ENCODE measurements around the gene NCOA1. TPM values are rescaled to one million over a fixed set of nuclear protein-coding genes. Genes with fewer than 3 reads are reported as not detected.

The NCOA1 gene
- polyA plus RNA-seq (2013, experiment 1 of 4), result 17.6 TPM
- 19.3 TPM for polyA plus RNA-seq (2013, experiment 2 of 4)
- 14.3 TPM for polyA plus RNA-seq (2013, experiment 3 of 4)
- polyA plus RNA-seq (2013, experiment 4 of 4), result 16.4 TPM

GRCh38 chr2:24490690-24491541 lies at the start of gene NCOA1:
Gene NCOA1 (plus strand): TSS chr2:24491254. CDS start chr2:24658678, 167,424 bp downstream.
- H3K4me1 ChIP-seq (ENCODE audit: control insufficient read depth, insufficient read depth, low read length), result peaks cover 24% of the 10 kb centered on the region
- peaks cover 21% of the 10 kb centered on the region for H3K27me3 ChIP-seq (ENCODE audit: control insufficient read depth, insufficient read depth, low read length, poor library complexity, severe bottlenecking)
- H3K36me3 ChIP-seq (ENCODE audit: control insufficient read depth, insufficient read depth, low read length), result no peaks in the 10 kb centered on the region
- no peaks in the 10 kb centered on the region for H3K9me3 ChIP-seq (ENCODE audit: control insufficient read depth, low read length)
- peak within 1 kb of the TSS; percentile 69 for H3K27ac ChIP-seq (ENCODE audit: insufficient read depth, low read depth, low read length, poor library complexity, severe bottlenecking)
- WGBS, 2 experiments, result 0% methylated on average over 113 of the region's 113 CpGs
- peak within 1 kb of the TSS; percentile 76 for H3K4me3 ChIP-seq (ENCODE audit: insufficient read depth, low read depth, low read length)

GRCh38 chr2:24448797-24449196 lies 42.3 kb upstream of the NCOA1 start:
- Histone ChIP-seq H3K27me3 (ENCODE audit: control insufficient read depth, insufficient read depth, low read length, poor library complexity, severe bottlenecking) (no peaks in the 10 kb centered on the region), H3K9me3 (ENCODE audit: control insufficient read depth, low read length) (no peaks in the 10 kb centered on the region), H3K27ac (ENCODE audit: insufficient read depth, low read depth, low read length, poor library complexity, severe bottlenecking) (no peak overlapping the region), H3K4me1 (ENCODE audit: control insufficient read depth, insufficient read depth, low read length) (peaks cover 2% of the 10 kb centered on the region), H3K36me3 (ENCODE audit: control insufficient read depth, insufficient read depth, low read length) (no peaks in the 10 kb centered on the region), H3K4me3 (ENCODE audit: insufficient read depth, low read depth, low read length) (no peak overlapping the region)
- 90 to 95% methylated on average over 1 of the region's 1 CpG for WGBS, 2 experiments

DNA sequence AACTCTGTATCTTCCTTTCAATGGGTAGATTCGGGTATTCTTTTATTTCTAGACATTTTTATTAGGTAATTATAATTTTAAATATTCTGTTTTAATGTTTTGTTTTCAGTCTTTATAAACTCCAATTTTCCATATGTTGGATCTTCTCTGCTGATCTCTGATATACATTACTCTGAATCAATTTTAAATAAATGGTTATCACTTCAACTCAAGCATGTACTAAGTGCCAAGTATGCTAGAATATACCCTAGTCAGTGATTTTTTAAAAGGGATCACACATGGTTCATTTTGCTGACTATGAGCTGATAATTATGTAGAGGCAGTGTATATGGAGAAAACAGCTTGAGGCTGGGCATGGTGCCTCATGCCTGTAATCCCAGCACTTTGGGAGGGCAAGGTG lies 41.7 kb upstream of the NCOA1 start:
- H3K4me3 ChIP-seq (ENCODE audit: insufficient read depth, low read depth, low read length), result no peak overlapping the region
- WGBS, 2 experiments, result no CpG with 5 or more reads among the region's 1 CpG

GRCh38 chr2:24451805-24452501 lies 39.1 kb upstream of the NCOA1 start:
- Histone ChIP-seq H3K4me3 (ENCODE audit: insufficient read depth, low read depth, low read length) (no peak overlapping the region), H3K9me3 (ENCODE audit: control insufficient read depth, low read length) (no peaks in the 10 kb centered on the region), H3K27me3 (ENCODE audit: control insufficient read depth, insufficient read depth, low read length, poor library complexity, severe bottlenecking) (no peaks in the 10 kb centered on the region), H3K4me1 (ENCODE audit: control insufficient read depth, insufficient read depth, low read length) (peaks cover 11% of the 10 kb centered on the region), H3K36me3 (ENCODE audit: control insufficient read depth, insufficient read depth, low read length) (no peaks in the 10 kb centered on the region), H3K27ac (ENCODE audit: insufficient read depth, low read depth, low read length, poor library complexity, severe bottlenecking) (no peak overlapping the region)
- 90% methylated on average over 7 of the region's 7 CpGs for WGBS, 2 experiments

More for the DNA sequence above, 41.7 kb upstream of the NCOA1 start:
- H3K27ac ChIP-seq (ENCODE audit: insufficient read depth, low read depth, low read length, poor library complexity, severe bottlenecking), result no peak overlapping the region
- H3K36me3 ChIP-seq (ENCODE audit: control insufficient read depth, insufficient read depth, low read length), result no peaks in the 10 kb centered on the region
- no peaks in the 10 kb centered on the region for H3K27me3 ChIP-seq (ENCODE audit: control insufficient read depth, insufficient read depth, low read length, poor library complexity, severe bottlenecking)
- H3K9me3 ChIP-seq (ENCODE audit: control insufficient read depth, low read length), result no peaks in the 10 kb centered on the region
- H3K4me1 ChIP-seq (ENCODE audit: control insufficient read depth, insufficient read depth, low read length), result peaks cover 7% of the 10 kb centered on the region

- WGBS, 2 experiments, result 90 to 99% methylated on average over 4 of the region's 4 CpGs
- Histone ChIP-seq H3K4me3 (ENCODE audit: insufficient read depth, low read depth, low read length) (no peak overlapping the region), H3K27me3 (ENCODE audit: control insufficient read depth, insufficient read depth, low read length, poor library complexity, severe bottlenecking) (no peaks in the 10 kb centered on the region)
These were observed 38.6 kb upstream of the NCOA1 start for GRCh38 chr2:24452502-24452885.

DNA sequence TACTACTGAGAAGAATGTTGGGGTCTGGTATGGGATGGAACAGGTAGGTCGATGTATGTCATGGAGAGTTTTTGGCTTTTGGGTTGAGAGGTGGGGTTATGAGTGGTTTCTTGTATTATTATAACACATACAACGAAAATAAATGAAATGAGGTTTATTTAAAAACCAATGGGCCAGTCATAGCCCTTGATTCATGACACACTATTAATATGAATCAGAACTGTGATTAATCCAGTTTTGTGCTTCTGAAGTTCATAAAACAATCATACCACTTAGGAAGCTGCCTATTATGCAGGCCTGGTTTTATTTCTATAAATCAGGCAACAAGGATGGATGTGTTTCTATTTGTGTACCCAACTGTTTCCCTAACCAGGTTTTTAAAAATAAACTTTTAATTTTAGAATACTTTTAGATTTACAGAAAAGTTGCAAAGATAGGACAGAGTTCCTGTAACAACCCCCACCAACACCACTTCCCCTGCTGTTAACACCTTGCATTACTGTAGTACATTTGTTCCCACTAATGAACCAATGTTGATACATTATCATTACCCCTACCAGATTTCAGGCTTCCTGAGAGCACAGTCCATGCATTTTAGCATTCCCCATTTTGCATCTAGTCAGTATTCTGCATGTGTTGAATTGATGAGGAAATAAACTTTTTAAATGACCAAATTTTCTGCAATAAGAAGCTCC lies 37.5 kb upstream of the NCOA1 start:
- Histone ChIP-seq H3K9me3 (ENCODE audit: control insufficient read depth, low read length) (no peaks in the 10 kb centered on the region), H3K4me3 (ENCODE audit: insufficient read depth, low read depth, low read length) (no peak overlapping the region), H3K36me3 (ENCODE audit: control insufficient read depth, insufficient read depth, low read length) (no peaks in the 10 kb centered on the region), H3K27me3 (ENCODE audit: control insufficient read depth, insufficient read depth, low read length, poor library complexity, severe bottlenecking) (no peaks in the 10 kb centered on the region), H3K27ac (ENCODE audit: insufficient read depth, low read depth, low read length, poor library complexity, severe bottlenecking) (no peak overlapping the region), H3K4me1 (ENCODE audit: control insufficient read depth, insufficient read depth, low read length) (peaks cover 11% of the 10 kb centered on the region)
- 100% methylated on average over 2 of the region's 2 CpGs; no CpG with 5 or more reads in 1 of the 2 experiments for WGBS, 2 experiments

More at GRCh38 chr2:24452502-24452885, 38.6 kb upstream of the NCOA1 start:
- Histone ChIP-seq H3K36me3 (ENCODE audit: control insufficient read depth, insufficient read depth, low read length) (no peaks in the 10 kb centered on the region), H3K27ac (ENCODE audit: insufficient read depth, low read depth, low read length, poor library complexity, severe bottlenecking) (no peak overlapping the region), H3K4me1 (ENCODE audit: control insufficient read depth, insufficient read depth, low read length) (peaks cover 11% of the 10 kb centered on the region), H3K9me3 (ENCODE audit: control insufficient read depth, low read length) (no peaks in the 10 kb centered on the region)

DNA sequence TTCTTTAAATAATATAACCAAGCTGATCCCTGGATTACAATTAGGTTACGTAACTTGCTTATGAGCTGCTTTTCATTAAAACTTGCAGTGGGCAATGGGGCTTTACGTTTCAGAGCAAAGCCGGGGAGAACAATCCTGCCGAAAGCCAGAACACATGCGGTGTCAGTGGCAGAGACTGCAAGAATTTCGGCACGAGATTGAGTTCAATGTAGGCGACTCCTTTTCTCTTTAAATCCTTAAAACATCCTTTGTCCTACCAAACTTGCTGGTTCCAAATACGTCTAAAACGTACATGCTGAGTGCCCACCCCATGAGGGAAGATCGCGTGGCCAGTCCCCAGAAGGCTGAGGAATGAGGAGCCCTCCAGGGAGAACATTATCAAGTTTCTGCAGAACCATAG lies 36.8 kb upstream of the NCOA1 start:
- no peaks in the 10 kb centered on the region for H3K9me3 ChIP-seq (ENCODE audit: control insufficient read depth, low read length)
- no peaks in the 10 kb centered on the region for H3K27me3 ChIP-seq (ENCODE audit: control insufficient read depth, insufficient read depth, low read length, poor library complexity, severe bottlenecking)
- 56% methylated on average over 12 of the region's 12 CpGs for WGBS, 2 experiments
- no peaks in the 10 kb centered on the region for H3K36me3 ChIP-seq (ENCODE audit: control insufficient read depth, insufficient read depth, low read length)
- peaks cover 14% of the 10 kb centered on the region for H3K4me1 ChIP-seq (ENCODE audit: control insufficient read depth, insufficient read depth, low read length)
- no peak overlapping the region for H3K4me3 ChIP-seq (ENCODE audit: insufficient read depth, low read depth, low read length)
- no peak overlapping the region for H3K27ac ChIP-seq (ENCODE audit: insufficient read depth, low read depth, low read length, poor library complexity, severe bottlenecking)

DNA sequence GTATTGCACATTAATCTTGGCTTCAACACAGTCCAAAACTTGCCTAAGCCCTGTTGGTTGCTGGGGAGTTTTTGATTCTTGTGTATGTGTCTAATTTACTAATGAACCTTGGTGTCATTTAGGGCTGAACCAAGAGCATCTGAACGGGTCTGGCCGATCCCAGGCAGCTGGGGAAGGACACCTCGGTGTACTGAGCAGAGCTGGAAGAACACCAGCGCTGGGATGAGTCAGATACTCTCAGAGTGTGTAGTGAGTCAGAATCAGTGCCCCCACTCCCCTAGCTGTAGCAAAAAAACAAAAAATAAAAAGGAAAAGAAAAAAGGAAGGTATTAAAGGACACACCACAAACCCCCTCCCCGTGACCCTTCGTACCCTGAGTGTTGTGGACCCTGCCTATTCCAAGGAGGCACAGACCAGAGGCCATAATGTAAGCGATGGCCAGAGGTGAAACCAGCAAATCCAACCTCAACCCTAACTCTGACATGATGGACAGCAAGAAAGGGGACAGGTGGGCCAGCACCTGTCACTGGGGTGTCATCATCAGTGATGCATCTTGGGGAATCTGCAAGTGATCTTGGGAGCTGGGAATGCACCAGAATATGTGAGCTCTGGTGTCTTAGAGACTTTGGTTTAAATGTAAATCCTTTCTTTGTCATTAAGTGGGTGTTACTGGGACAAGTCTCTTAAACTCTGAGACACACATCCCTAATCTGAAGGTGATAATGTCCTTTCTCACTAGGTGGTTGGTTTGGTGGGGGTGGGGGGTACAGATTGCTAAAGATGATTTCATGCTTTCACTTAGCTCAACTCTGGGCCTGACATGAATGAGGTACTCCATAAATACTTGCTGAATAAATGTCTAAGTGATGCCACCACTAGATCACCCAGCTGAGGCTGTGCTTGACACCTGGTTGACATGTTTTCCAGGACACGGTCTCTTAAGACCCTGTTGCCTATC lies 34.2 kb upstream of the NCOA1 start:
- peaks cover 17% of the 10 kb centered on the region for H3K4me1 ChIP-seq (ENCODE audit: control insufficient read depth, insufficient read depth, low read length)
- no peak overlapping the region for H3K4me3 ChIP-seq (ENCODE audit: insufficient read depth, low read depth, low read length)
- no peaks in the 10 kb centered on the region for H3K36me3 ChIP-seq (ENCODE audit: control insufficient read depth, insufficient read depth, low read length)
- no peaks in the 10 kb centered on the region for H3K27me3 ChIP-seq (ENCODE audit: control insufficient read depth, insufficient read depth, low read length, poor library complexity, severe bottlenecking)
- WGBS, 2 experiments, result 76 to 79% methylated on average over 8 of the region's 8 CpGs
- no peaks in the 10 kb centered on the region for H3K9me3 ChIP-seq (ENCODE audit: control insufficient read depth, low read length)
- H3K27ac ChIP-seq (ENCODE audit: insufficient read depth, low read depth, low read length, poor library complexity, severe bottlenecking), result no peak overlapping the region

DNA sequence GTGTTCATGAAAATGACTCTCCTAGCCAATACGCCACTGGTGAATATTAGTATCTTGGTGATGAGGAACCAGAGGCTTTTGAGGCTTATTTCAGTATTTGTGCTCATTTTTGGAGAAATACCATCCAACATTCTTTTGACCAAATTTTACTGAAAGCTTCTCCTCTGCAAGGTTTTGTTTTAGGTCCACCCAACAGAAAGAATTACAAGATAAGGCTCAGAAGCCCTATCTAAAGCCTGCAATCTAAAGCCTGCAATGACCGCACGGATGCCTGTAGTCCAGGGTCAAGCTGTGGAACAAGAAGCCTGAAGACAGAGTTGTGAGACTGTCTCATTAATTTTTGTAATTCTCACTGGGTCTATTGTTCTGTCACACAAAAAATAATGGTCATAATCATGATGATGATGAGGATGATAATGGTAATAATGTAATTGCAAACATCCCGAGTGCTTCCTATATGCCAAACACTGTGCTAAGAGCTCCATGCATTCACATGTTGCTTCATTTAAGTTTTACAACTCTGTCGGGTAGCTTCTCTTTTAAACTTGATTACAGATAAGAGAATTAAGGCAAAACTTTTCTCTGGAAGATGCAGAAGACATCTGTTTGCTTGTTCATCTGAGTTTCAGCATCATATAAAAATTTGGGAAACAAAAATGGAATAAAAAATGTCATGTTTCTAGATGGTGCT lies 33.2 kb upstream of the NCOA1 start:
- H3K27ac ChIP-seq (ENCODE audit: insufficient read depth, low read depth, low read length, poor library complexity, severe bottlenecking), result no peak overlapping the region
- no peaks in the 10 kb centered on the region for H3K36me3 ChIP-seq (ENCODE audit: control insufficient read depth, insufficient read depth, low read length)
- 92 to 93% methylated on average over 5 of the region's 5 CpGs for WGBS, 2 experiments
- H3K27me3 ChIP-seq (ENCODE audit: control insufficient read depth, insufficient read depth, low read length, poor library complexity, severe bottlenecking), result no peaks in the 10 kb centered on the region
- H3K4me1 ChIP-seq (ENCODE audit: control insufficient read depth, insufficient read depth, low read length), result peaks cover 17% of the 10 kb centered on the region
- H3K9me3 ChIP-seq (ENCODE audit: control insufficient read depth, low read length), result no peaks in the 10 kb centered on the region
- no peak overlapping the region for H3K4me3 ChIP-seq (ENCODE audit: insufficient read depth, low read depth, low read length)

Measured in ectodermal cell (in vitro differentiated cells).